ENCODE results near the gene ITIH1. TPM values are rescaled to one million over a fixed set of nuclear protein-coding genes. Genes with fewer than 3 reads are reported as not detected.
A peak's percentile ranks its signal among the peaks of the same experiment; 100 is the strongest.

ITIH1 gene
- polyA plus RNA-seq, 1 experiment = not detected

GRCh38 chr3:52831500-52832301 lies 54.3 kb downstream of the ITIH1 start:
- peak; percentile 23 for DNase-seq (ENCODE audit: low read depth)
- ChIA-PET POLR2A (no interaction called here), CTCF (interaction anchor here (1.3 to 1.7 kb wide), 4 partner anchors 11 to 101 kb away, joined by 3 to 7 read pairs (median 6); no protein-coding TSS in a partner anchor)
- peaks cover 3% of the 10 kb centered on the region for H3K36me3 ChIP-seq (ENCODE audit: control insufficient read depth, insufficient read depth, low read length)
- no peak for TF ChIP-seq CTCF (IDR thresholded peaks at IDR 0.05; ENCODE audit: insufficient read depth, low read depth, low read length)
- no peak overlapping the region for H3K4me3 ChIP-seq (ENCODE audit: low read depth, low read length)
- no peaks in the 10 kb centered on the region for H3K27me3 ChIP-seq (ENCODE audit: control insufficient read depth, insufficient read depth, low read length)

GRCh38 chr3:52833202-52833601 lies 55.8 kb downstream of the ITIH1 start:
- no peak for DNase-seq (ENCODE audit: low read depth)
- Histone ChIP-seq H3K27me3 (ENCODE audit: control insufficient read depth, insufficient read depth, low read length) (no peaks in the 10 kb centered on the region), H3K4me3 (ENCODE audit: low read depth, low read length) (no peak overlapping the region), H3K36me3 (ENCODE audit: control insufficient read depth, insufficient read depth, low read length) (peaks cover 3% of the 10 kb centered on the region)
- ChIA-PET CTCF (interaction anchor here (1.2 to 2.5 kb wide), 2 partner anchors 12 to 14 kb away, joined by 4 to 10 read pairs; no protein-coding TSS in a partner anchor), POLR2A (no interaction called here)
- TF ChIP-seq CTCF (IDR thresholded peaks at IDR 0.05; ENCODE audit: insufficient read depth, low read depth, low read length) = no peak

- TF ChIP-seq CTCF (IDR thresholded peaks at IDR 0.05; ENCODE audit: insufficient read depth, low read depth, low read length) = no peak
- H3K4me3 ChIP-seq (ENCODE audit: low read depth, low read length) = no peak within 1 kb of the TSS
- CTCF ChIA-PET = interaction anchor here (1.1 to 5.3 kb wide), 4 partner anchors 11 to 16 kb away, joined by 3 to 30 read pairs (median 7); no protein-coding TSS in a partner anchor
- no peaks in the 10 kb centered on the region for H3K27me3 ChIP-seq (ENCODE audit: control insufficient read depth, insufficient read depth, low read length)
- DNase-seq (ENCODE audit: low read depth) = no peak
- POLR2A ChIA-PET = no interaction called here
- peaks cover 3% of the 10 kb centered on the region for H3K36me3 ChIP-seq (ENCODE audit: control insufficient read depth, insufficient read depth, low read length)
Measured at GRCh38 chr3:52834871-52835501, 57.6 kb downstream of the ITIH1 start, which contains the start of gene MUSTN1. Gene MUSTN1, minus strand, starts transcription at chr3:52835019. Its CDS starts 71 bp downstream, at chr3:52834948.

- POLR2A ChIA-PET = no interaction called here
Measured at GRCh38 chr3:52835766-52836470, 58.5 kb downstream of the ITIH1 start.

More at GRCh38 chr3:52835766-52836470, 58.5 kb downstream of the ITIH1 start:
- no peak for DNase-seq (ENCODE audit: low read depth)
- no peak for TF ChIP-seq CTCF (IDR thresholded peaks at IDR 0.05; ENCODE audit: insufficient read depth, low read depth, low read length)
- no peaks in the 10 kb centered on the region for H3K27me3 ChIP-seq (ENCODE audit: control insufficient read depth, insufficient read depth, low read length)
- CTCF ChIA-PET = interaction anchor here (1.1 to 5.3 kb wide), 3 partner anchors 11 to 15 kb away, joined by 4 to 30 read pairs (median 10); no protein-coding TSS in a partner anchor
- H3K36me3 ChIP-seq (ENCODE audit: control insufficient read depth, insufficient read depth, low read length) = peaks cover 5% of the 10 kb centered on the region
- H3K4me3 ChIP-seq (ENCODE audit: low read depth, low read length) = no peak overlapping the region
